K562 (cell line): ENCODE results near the gene C6orf47. TPM values are rescaled to one million over a fixed set of nuclear protein-coding genes. Genes with fewer than 3 reads are reported as not detected.

ENCODE experiments used
- ARHGAP35 ChIP-seq: fragments of 450-650 bp; IDR thresholded peaks from 2 replicates; pipeline ENCODE4 v1.6.1; 2018; ENCODE audit not compliant: partially characterized antibody
- EGR1 ChIP-seq: fragments of 450-650 bp; conservative IDR thresholded peaks from 2 replicates; pipeline ENCODE4 v1.6.1; 2017; ENCODE audit warnings: mild to moderate bottlenecking
- ETV5 ChIP-seq: sonication (generic); formaldehyde crosslinking; IDR thresholded peaks from 2 replicates; pipeline ENCODE4 v1.4.0; 2020; ENCODE audit warnings: low read depth, mild to moderate bottlenecking, missing genetic modification reagents
- GABPB1 ChIP-seq: sonication (generic); formaldehyde crosslinking; IDR thresholded peaks from 2 replicates; pipeline ENCODE4 v1.8.0; 2022; ENCODE audit warnings: mild to moderate bottlenecking, missing genetic modification reagents
- GTF2A2 ChIP-seq: IDR thresholded peaks from 2 replicates; pipeline ENCODE4 v1.6.1; 2016; ENCODE audit warnings: mild to moderate bottlenecking, missing genetic modification characterization, missing compliant biosample characterization
- HNRNPK ChIP-seq: fragments of 200-400 bp; formaldehyde crosslinking; IDR thresholded peaks from one replicate; pipeline ENCODE4 v1.6.1; 2018; ENCODE audit warnings: mild to moderate bottlenecking, low read depth, low read length; ENCODE audit not compliant: poor library complexity, severe bottlenecking
- MTA1 ChIP-seq: fragments of 450-650 bp; IDR thresholded peaks from 2 replicates; pipeline ENCODE4 v1.6.1; 2017; ENCODE audit warnings: borderline replicate concordance
- MTF1 ChIP-seq: fragments of 250-450 bp; sonication (Bioruptor Pico); IDR thresholded peaks from 2 replicates; pipeline ENCODE4 v1.9.0; 2021; ENCODE audit warnings: moderate library complexity, mild to moderate bottlenecking, inconsistent platforms, borderline replicate concordance
- POU5F1 ChIP-seq: fragments of 150-350 bp; IDR thresholded peaks from 2 replicates; pipeline ENCODE4 v1.6.1; 2014; ENCODE audit warnings: borderline replicate concordance, low read length, low read depth, mild to moderate bottlenecking; ENCODE audit not compliant: partially characterized antibody
- PRDM10 ChIP-seq: fragments of 450-650 bp; IDR thresholded peaks from 2 replicates; pipeline ENCODE4 v1.6.1; 2018; ENCODE audit not compliant: partially characterized antibody
- PTRF ChIP-seq: fragments of 450-650 bp; IDR thresholded peaks from 2 replicates; pipeline ENCODE4 v1.6.1; 2016; ENCODE audit warnings: mild to moderate bottlenecking, missing genetic modification characterization, missing compliant biosample characterization
- SETDB1 ChIP-seq: IDR thresholded peaks from one replicate; pipeline ENCODE4 v1.6.1; 2012; ENCODE audit warnings: low read length, control low read depth, inconsistent platforms
- SIRT6 ChIP-seq: IDR thresholded peaks from one replicate; pipeline ENCODE4 v1.6.1; 2012; ENCODE audit warnings: low read depth, mild to moderate bottlenecking, control low read depth, inconsistent platforms, low read length, moderate library complexity
- TGIF2 ChIP-seq: sonication (generic); formaldehyde crosslinking; IDR thresholded peaks from 2 replicates; pipeline ENCODE4 v1.8.1; 2022; ENCODE audit warnings: mild to moderate bottlenecking, missing genetic modification reagents, moderate library complexity
- ZNF324 ChIP-seq: fragments of 250-450 bp; sonication (Bioruptor Pico); IDR thresholded peaks from 2 replicates; pipeline ENCODE4 v1.4.0; 2020; ENCODE audit warnings: mild to moderate bottlenecking
- ZSCAN29 ChIP-seq: fragments of 450-650 bp; IDR thresholded peaks from 2 replicates; pipeline ENCODE4 v1.6.1; 2017
- polyA plus RNA-seq, 8 experiments: library from polyadenylated mRNA; depleted of rRNA in 4 of 8; stranded (reverse) in 5 of 8; unstranded in 3 of 8; fragments of >200 nt; fragmentation: Nextera tagmentation in 2 of 8; fragmentation: Illumina TruSeq in 1 of 8; extraction: Ambion mirVana in 2 of 8; extraction: Trizol in 1 of 8; gene quantifications; 2 replicates each; pipeline versions ENCODE4 v1.2.1 to v1.2.3, GENCODE V29; 2011 to 2014; ENCODE audit warnings: inconsistent platforms in 1 of 8, missing spikeins in 1 of 8
- total RNA-seq, 7 experiments: library from RNA; depleted of rRNA in 6 of 7; stranded (reverse); fragments of >200 nt in 6 of 7; fragmentation: Illumina TruSeq in 2 of 7; extraction: Trizol in 2 of 7; gene quantifications; 2 replicates each; pipeline versions ENCODE4 v1.2.1 to v1.2.3, GENCODE V29; 2011 to 2021; ENCODE audit warnings: low replicate concordance in 1 of 7
- TF ChIP-seq, protein P1 (sequence below): sonication (generic); formaldehyde crosslinking; IDR thresholded peaks from 2 replicates; pipeline ENCODE4 v1.8.1; 2023; ENCODE audit warnings: mild to moderate bottlenecking, missing genetic modification reagents
- TF ChIP-seq, protein P2 (sequence below): fragments of 250-450 bp; sonication (Bioruptor Pico); IDR thresholded peaks from 2 replicates; pipeline ENCODE4 v1.8.0; 2022; ENCODE audit warnings: moderate library complexity, mild to moderate bottlenecking, inconsistent platforms

C6orf47 gene
- total and polyA plus RNA-seq, 9 of the 15 experiments (the other 6 are each of a cell fraction or from before 2014, with no cell fraction given) = 0.14 to 43.8 (median 27.0) TPM

DNA sequence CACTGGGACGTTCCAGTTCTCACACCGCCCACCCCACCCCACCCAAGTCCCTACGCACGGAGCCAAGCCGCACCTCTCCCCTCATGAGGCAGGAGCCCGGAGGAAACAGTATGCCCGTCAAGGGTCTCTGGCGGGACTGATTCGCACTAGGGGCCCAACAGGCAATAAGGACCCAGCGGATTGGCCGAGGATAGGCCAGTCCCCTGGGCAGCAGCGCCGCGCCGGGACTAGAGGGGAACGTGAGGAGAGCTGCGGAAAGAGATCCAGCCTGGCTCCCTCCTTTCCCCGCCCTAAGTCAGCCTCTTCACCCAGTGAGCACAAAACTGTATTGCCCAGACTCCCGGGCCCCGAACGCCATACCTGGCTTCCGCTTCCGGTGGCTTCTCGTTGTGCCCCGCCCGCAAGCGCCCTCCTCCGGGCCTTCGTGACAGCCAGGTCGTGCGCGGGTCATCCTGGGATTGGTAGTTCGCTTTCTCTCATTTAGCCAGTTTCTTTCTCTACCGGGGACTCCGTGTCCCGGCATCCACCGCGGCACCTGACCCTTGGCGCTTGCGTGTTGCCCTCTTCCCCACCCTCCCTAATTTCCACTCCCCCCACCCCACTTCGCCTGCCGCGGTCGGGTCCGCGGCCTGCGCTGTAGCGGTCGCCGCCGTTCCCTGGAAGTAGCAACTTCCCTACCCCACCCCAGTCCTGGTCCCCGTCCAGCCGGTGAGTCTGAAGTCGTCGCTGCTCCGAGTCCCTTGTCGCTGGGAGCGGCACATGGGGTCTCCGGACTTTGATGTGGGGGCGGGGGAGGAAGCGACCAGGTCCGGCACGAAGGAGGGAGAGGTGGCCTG, 5.1 kb upstream of the C6orf47 start, which contains the start of gene CSNK2B (continued):
- TF ChIP-seq, protein P1, sequence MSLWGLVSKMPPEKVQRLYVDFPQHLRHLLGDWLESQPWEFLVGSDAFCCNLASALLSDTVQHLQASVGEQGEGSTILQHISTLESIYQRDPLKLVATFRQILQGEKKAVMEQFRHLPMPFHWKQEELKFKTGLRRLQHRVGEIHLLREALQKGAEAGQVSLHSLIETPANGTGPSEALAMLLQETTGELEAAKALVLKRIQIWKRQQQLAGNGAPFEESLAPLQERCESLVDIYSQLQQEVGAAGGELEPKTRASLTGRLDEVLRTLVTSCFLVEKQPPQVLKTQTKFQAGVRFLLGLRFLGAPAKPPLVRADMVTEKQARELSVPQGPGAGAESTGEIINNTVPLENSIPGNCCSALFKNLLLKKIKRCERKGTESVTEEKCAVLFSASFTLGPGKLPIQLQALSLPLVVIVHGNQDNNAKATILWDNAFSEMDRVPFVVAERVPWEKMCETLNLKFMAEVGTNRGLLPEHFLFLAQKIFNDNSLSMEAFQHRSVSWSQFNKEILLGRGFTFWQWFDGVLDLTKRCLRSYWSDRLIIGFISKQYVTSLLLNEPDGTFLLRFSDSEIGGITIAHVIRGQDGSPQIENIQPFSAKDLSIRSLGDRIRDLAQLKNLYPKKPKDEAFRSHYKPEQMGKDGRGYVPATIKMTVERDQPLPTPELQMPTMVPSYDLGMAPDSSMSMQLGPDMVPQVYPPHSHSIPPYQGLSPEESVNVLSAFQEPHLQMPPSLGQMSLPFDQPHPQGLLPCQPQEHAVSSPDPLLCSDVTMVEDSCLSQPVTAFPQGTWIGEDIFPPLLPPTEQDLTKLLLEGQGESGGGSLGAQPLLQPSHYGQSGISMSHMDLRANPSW (CRISPR knock-in tag) = no peak
- TF ChIP-seq SETDB1 (peak; percentile 21), HNRNPK (no peak), GTF2A2 (no peak), PTRF (tag) (no peak), TGIF2 (CRISPR knock-in tag) (no peak), ZSCAN29 (peak; percentile 30; the same call in 1 of the 2 replicates), GABPB1 (CRISPR knock-in tag) (peak; percentile 96), EGR1 (no peak), MTA1 (peak; percentile 78; the same call in 1 of the 2 replicates), POU5F1 (peak; percentile 78), PRDM10 (no peak), MTF1 (CRISPR knock-in tag) (no peak), SIRT6 (no peak), ZNF324 (peak; percentile 25; the same call in 1 of the 2 replicates), ETV5 (peak; percentile 87; the same call in 1 of the 2 replicates), ARHGAP35 (no peak)
- TF ChIP-seq, protein P2, sequence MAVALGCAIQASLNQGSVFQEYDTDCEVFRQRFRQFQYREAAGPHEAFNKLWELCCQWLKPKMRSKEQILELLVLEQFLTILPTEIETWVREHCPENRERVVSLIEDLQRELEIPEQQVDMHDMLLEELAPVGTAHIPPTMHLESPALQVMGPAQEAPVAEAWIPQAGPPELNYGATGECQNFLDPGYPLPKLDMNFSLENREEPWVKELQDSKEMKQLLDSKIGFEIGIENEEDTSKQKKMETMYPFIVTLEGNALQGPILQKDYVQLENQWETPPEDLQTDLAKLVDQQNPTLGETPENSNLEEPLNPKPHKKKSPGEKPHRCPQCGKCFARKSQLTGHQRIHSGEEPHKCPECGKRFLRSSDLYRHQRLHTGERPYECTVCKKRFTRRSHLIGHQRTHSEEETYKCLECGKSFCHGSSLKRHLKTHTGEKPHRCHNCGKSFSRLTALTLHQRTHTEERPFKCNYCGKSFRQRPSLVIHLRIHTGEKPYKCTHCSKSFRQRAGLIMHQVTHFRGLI (CRISPR knock-in tag) = no peak
